GM18519 (cell line): Measurements from ENCODE around the gene C19orf47.

Source experiments
- ATAC-seq: cut with Tn5 transposase; IDR thresholded peaks from one replicate; pipeline ENCODE4 v1.9.1; 2021; ENCODE audit warnings: mild to moderate bottlenecking, moderate library complexity; ENCODE audit not compliant: unreplicated experiment, low FRiP score

The C19orf47 gene, protein sequence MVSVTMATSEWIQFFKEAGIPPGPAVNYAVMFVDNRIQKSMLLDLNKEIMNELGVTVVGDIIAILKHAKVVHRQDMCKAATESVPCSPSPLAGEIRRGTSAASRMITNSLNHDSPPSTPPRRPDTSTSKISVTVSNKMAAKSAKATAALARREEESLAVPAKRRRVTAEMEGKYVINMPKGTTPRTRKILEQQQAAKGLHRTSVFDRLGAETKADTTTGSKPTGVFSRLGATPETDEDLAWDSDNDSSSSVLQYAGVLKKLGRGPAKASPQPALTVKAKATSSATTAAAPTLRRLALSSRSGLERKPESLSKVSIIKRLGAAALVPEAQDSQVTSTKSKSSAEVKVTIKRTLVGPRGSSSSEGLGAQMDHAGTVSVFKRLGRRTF

DNA sequence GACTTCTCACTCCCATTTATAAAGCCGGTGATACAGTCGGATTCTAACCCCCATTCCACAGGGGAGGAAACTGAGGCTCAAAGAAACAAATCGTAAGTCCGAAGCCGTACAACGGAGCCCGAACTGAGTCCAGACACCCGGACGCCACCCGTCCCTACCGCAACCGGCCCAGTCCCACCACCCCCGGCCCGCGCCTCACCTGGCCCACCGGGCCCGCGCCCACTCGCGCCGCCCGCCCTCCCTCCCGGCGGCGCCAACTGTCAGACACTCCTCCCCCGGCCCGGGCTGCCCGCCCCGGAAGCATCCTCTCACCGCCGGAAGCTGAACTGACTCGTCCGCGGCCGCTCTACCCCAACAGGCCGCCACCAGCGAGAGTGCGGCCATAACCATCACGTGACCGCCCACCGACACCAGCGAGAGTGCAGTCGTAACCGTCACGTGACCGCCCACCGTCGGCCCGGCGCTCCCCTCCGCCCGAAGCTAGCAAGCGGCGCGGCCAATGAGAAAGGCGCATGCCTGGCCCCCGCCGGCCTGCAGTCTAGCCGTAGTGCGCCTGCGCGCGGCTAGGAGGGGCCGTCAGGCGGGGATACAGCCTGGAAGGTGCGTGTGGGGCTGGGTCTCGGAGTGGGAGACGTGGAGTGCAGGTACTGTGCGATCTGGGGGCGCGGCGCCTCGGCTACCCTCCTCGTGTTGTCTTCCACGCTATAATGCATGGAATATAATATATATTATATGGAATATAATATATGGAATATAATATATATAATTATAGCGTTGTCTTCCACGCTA is at the start of gene C19orf47, which contains the start of gene PLD3:
Gene C19orf47 (minus strand): TSS at position 273 of the 789 bp plus-strand sequence. CDS start 6,540 bp downstream, outside the sequence.
Gene PLD3 (plus strand): TSS at position 571 of the 789 bp plus-strand sequence. CDS start 17,789 bp downstream, outside the sequence.
- ATAC-seq = peak; percentile 78

DNA sequence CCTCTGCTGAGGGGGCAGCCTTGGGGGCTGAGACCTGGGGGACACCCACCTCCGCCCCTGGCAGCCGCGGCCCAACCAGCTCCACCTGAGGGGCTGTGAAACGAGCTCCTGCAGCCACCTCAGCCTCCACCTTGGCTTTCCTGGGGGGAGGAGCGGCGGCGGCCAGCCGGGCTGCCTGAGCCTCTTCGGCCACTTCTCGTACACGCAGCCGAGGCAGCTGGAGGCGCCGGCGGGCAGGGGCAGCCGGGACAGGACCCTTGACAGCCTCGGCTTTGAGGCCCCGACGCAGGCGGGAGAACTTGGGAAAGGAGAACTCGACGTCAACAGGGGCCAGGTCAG is 49.3 kb upstream of the C19orf47 start:
- ATAC-seq = no peak

DNA sequence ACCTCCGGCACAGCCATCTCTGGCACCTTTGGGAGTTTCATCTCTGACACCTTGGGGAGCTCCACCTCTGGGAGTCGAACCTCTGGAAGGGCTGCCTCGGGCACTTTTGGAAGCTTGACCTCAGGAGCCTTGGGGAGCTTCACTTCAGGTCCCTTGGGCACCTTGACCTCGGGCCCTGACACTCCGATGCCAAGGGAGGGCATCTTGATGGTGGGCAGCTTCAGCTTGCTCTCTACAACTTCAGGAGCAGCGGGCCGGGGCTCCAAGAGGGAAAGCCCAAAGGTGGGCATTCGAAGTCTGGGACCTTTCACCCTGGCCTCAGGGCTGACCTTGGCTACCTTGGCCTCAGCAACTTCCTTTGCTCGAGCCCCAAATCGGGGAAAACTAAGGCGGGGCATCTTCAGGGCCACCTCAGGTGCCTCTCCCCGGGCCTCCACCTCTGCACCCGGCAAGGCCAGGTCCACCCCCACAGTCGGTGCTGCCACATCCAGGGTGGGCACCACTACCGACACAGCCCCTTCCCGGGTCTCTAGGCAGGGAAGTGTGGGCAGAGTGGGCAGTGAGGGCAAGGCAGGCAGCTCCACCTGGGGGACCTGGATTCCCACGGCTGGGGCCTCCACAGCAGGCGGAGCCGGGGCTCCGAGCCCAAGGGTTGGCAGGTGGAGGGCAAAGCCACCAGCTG is 48.8 kb upstream of the C19orf47 start:
- no peak for ATAC-seq

DNA sequence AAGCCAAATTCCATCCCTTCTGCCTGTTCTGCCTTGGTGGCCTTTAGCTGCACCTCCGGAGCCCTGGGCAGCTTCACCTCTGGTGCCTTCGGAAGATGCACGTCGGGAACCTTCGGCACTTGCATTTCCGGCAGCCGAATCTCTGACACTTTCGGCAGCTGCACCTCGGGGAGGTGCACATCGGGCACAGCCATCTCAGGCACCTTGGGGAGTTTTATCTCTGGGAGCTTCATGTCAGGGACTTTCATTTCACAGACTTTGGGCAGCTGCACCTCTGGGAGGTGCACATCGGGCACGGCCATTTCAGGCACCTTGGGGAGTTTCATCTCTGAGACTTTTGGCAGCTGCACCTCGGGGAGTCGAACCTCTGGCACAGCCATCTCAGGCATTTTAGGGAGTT is 47.8 kb upstream of the C19orf47 start:
- ATAC-seq = no peak

GRCh38 chr19:40394816-40395210 is 46.6 kb upstream of the C19orf47 start:
- ATAC-seq = no peak

- no peak for ATAC-seq
Measured at GRCh38 chr19:40393894-40394815, 46.0 kb upstream of the C19orf47 start.

DNA sequence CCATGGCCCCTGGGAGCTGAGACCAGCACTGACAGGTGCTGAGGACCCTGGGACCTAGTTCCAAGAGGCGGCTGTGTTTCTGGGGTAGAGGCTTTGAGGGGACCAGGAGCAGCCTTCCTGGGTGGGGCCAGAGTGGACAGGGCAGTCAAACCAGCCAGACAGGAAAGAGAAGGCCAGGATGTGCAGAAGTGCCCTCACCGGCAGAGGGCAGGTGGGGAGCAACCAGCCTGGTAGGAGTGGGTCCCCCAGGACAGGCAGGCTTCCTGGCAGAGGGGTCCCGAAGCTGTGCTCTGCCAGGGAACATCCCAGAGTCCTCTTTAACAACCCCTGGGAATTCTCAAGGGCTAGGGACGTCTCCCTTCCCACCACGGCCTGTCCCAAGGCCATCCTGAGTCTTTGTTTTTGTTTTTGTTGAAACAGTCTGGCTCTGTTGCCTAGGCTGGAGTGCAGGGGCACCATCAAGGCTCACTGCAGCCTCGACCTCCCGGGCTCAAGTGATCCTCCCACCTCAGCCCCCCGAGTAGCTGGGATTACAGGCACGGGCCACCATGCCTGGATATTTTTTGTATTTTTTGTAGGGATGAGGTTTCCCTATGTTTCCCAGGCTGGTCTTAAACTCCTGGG is 44.8 kb upstream of the C19orf47 start:
- no peak for ATAC-seq

- ATAC-seq = no peak
Measured at GRCh38 chr19:40392123-40392522, 43.9 kb upstream of the C19orf47 start.

DNA sequence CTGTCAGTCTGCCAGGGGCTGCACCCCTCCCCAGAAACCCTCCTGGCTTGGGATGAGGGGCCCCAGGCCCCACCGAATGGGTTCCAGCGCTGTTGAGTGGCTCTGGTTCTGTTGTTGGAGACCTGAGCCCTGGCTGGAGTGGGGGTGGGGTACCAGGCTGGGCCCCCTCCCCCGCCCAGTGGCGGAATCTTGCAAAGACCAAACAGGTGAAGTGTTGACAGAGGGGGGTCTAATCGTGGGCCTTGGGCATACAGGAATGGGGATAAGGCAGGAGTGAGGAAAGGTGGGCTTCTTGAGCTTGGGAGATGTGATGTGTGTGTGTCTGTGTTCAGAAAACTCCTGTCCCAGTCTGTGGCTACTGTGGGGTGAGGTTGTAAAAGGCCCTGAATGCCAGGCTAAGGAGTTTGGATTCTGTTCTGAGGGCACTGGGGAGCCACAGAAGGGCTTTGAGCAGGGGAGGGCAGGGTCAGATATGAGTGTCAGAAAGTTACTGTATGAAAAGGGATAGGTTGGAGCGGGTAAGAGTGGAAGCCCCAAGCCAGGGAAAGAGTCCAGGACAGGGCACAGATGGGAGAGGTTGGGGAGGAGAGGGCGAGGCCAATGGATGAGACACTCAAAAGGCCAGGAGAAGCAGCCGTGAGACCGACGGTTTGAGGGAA is 42.0 kb upstream of the C19orf47 start, which contains the start of gene HIPK4:
Gene HIPK4 (minus strand): TSS at position 98 of the 659 bp plus-strand sequence. CDS start 279 bp downstream, outside the sequence.
- no peak for ATAC-seq

DNA sequence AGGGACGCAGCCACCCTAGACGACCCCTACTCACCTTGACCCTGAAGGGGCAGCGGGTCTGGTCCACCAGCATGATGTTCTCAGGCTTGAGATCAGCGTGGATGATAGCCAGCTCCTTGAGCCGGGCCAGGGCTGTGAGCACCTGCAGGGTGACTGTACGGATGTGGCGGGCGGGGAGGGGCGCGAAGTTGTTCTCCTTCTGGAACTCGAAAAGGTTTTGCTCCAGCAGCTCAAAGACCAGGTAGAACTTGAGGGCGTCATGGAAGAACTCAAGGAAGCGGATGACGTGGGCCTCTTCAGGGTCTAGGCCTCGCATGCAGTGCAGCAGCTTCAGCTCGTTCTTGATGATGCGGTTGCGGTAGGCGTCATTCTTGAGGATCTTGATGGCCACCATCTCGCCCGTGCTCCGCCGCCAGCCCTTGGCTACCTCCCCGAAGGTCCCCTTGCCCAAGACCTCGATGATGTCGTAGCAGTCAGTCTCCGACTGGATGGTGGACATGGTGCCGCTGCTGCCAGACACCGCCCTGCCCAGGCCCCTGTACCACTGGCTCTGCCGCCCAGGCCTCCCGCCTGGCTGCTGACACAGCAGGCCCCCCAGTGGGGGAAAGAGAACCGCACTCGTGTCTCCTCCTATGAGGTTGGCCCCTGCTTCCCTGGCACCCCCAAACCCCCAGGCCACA is 41.3 kb upstream of the C19orf47 start:
- no peak for ATAC-seq

GRCh38 chr19:40388481-40388880 is 40.3 kb upstream of the C19orf47 start:
- no peak for ATAC-seq

- ATAC-seq = no peak
Measured at GRCh38 chr19:40387155-40387554, 39.0 kb upstream of the C19orf47 start.

- no peak for ATAC-seq
Measured at GRCh38 chr19:40383668-40384248, 35.6 kb upstream of the C19orf47 start.

GRCh38 chr19:40381321-40381720 is 33.1 kb upstream of the C19orf47 start:
- ATAC-seq = no peak

DNA sequence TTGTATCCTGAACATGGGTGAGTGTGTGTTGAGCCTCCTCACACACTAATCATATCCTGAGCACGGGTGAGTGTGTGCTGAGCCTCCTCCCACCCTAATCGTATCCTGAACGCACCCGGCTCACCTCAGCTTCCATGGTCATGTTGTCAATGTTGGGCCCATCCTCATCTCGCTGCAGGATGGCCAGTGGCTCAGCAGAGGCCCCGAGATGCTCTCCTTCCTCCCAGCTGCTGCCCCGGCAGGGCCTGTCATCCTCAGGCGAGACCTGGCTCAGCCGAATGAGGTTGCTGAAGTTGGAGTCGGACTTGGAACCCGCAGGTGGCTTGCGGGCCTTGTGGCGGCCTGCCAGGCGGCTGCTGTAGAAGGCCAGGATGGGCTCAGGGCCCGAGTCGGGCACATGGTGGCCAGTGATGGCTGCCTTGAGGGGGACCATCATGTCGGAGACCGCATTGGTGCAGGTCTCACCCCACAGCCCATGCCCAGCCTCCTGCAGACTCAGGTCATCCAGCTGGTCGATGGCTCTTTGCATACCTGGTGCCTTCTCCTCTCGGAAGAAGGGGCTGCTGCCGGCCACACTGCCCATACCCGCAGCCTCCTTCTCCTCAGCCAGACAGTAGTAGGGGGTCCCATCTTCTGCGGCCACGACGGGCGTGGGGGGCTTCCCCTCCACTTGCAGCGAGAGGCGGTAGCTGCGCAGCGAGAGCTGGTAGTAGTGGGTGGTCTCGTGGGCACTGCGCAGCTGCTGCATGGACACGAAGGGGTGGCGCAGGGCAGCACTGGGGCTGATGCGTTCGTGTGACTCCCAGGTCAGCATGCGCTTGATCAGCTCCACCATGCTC is 32.2 kb upstream of the C19orf47 start:
- no peak for ATAC-seq

DNA sequence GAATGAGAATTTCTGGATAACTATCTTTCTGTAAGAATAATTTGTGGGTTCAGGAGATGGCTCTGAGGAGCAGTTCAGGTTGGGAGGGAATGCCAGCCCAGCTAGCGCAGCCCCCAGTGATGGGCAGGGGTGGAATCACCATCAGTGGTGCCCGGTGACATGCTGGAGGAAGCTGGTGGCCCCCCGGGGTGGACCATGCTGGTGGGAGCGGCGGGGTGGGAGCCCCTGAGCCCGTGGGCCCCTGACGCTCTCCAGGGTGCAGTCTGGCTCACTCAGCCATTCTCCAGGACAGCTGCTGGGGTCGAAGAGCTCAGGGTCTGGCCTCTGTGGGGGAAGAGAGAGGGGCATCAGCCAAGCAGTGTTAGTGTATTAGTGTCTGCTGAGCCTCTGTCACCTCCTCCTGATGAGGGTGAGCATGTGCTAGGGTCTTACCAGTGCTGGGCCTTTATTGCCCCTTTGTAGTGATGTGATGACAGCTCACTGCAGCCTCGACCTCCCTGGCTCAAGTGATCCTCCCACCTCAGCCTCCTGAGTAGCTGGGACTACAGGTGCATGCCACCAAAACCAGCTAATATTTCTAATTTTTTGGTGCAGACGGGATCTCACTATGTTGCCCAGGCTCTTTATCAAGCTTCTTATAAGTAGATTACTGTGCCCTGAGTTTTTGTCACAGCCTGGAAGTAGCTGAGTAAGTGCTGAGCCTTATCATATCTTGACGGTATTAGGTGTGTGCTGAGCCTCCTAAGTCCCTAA is 31.4 kb upstream of the C19orf47 start:
- no peak for ATAC-seq
